Retina (tissue), 1 donor: ENCODE measurements around the gene LVRN.
"Not testable (repeated sequence)": the region's sequence is repeated elsewhere in the genome, so short reads cannot be mapped to it uniquely, and the experiment has no call there.

ENCODE experiments used
- DNase-seq: peaks from one replicate; pipeline ENCODE4 v3.0.0-alpha.2; 2016

Gene LVRN

GRCh38 chr5:115962239-115962564 is at the start of gene LVRN:
LVRN (plus strand) TSS chr5:115962475; CDS start chr5:115962618, 143 bp downstream.
- DNase-seq = no peak

DNA sequence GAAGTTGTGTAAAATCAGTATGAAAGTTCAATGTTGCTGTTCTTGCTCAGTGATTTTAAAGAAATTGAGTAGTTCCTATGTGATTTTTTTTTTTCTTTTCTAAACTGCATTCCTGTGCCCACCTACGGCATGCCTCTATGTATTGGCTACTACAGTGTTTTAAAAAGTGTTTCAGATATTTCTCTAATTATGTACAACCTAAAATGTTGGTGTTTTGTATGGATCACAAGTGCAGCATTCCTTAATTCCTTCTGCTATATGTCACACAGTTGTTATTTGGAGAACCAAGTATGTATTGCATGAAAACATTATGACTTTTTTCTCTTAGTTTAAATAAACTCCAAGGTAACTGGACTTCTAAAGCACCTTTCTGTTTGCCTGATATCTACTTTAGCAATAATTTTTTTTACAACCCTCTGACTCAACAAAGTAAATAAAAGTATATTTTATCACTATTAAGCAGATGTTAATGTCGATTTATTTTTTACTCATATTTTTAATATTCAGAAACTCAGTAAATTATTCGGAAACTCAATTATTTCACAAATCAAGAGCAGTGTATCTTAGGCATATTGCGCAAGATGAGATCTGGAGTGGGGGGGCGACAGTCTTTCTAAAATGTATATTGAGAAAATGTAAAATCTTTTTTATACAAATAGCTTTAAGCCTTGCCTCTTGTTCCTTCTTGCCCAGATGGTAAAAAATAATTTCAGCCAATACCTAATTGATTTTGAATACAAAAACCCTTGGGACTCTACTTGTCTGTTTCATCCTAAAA is 48.5 kb upstream of the LVRN start:
- not testable (repeated sequence) for DNase-seq

DNA sequence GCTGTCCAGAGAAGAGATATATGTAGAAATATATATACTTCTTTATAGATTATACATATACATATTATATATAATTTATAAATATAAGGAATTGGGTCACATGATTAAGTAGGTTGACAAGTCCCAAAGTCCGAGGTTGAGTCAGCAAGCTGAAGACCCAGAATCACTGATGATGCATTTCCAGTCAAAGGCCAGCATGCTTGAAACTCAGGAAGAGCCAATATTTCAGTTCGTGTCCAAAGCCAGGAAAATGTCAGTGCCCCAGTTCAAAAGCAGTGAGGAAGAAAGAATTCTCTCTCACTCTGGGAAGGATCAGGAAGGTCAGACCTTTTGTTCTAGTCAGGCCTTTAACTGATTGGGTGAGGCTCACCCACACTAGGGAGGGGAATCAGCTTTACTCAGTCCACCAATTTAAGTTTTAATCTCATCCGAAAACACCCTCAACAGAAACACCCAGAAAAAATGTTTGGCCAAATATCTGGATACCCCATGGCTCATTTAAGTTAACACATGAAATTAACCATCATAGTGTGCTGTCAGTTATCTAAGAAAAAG is 42.0 kb upstream of the LVRN start:
- no peak for DNase-seq

DNA sequence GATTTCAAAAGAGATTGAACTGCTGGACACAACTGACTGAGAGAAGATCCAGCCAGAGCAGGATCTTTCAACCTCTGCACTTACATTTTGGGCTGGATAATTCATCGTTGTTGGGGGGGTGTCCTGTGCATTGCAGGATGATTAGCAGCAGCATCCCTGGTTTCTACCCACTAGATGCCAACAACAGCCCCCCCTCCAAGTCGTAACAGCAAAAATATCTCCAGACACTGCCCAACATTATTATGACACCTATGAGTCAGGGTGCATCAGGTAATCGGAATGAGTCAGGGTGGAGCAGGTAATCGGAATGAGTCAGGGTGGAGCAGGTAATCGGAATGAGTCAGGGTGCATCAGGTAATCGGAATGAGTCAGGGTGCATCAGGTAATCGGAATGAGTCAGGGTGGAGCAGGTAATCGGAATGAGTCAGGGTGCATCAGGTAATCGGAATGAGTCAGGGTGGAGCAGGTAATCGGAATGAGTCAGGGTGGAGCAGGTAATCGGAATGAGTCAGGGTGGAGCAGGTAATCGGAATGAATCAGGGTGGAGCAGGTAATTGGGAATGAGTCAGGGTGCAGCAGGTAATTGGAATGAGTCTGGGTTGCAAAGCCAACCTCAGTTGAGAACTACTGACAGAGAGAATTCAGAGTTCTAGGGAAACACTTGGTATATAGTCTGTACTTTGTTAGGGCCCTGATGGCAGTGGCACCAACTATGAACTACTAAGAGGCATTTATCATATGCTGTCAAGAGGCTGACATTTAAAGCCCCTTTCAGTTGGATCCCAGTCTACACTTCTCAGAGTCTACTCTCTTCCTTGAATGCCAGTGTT is 33.5 kb upstream of the LVRN start:
- not testable (repeated sequence) for DNase-seq

DNA sequence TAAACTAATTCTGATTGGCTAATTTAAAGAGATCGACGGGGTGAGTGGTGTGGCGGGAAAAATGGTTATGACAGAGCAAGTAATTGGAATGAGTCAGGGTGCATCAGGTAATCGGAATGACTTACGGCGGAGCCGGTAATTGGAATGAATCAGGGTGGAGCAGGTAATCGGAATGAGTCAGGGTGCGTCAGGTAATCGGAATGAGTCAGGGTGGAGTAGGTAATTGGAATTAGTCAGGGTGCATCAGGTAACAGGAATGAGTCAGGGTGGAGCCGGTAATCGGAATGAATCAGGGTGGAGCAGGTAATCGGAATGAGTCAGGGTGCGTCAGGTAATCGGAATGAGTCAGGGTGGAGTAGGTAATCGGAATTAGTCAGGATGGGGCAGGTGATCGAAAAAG is 32.1 kb upstream of the LVRN start:
- not testable (repeated sequence) for DNase-seq

GRCh38 chr5:115930630-115931337 is 31.5 kb upstream of the LVRN start:
- DNase-seq = no peak

DNA sequence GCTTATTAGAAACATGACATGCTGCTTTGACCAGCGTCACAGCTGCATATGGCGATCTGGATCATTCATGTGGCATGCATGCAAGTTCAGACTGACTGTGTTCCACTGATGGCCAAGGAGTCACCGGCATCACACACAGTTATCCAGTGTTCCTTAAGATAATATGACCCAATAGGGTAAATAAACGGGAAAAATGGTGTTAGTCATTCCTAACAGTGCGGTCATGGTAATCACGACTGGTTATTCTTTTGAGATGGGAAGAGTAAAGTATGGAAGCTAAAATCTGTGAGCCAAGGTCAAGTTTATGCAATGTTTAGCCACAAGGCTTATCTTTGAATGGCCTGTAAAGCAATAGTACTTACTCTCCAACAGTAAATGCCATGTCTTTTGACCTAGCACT is 29.3 kb upstream of the LVRN start:
- DNase-seq = no peak

DNA sequence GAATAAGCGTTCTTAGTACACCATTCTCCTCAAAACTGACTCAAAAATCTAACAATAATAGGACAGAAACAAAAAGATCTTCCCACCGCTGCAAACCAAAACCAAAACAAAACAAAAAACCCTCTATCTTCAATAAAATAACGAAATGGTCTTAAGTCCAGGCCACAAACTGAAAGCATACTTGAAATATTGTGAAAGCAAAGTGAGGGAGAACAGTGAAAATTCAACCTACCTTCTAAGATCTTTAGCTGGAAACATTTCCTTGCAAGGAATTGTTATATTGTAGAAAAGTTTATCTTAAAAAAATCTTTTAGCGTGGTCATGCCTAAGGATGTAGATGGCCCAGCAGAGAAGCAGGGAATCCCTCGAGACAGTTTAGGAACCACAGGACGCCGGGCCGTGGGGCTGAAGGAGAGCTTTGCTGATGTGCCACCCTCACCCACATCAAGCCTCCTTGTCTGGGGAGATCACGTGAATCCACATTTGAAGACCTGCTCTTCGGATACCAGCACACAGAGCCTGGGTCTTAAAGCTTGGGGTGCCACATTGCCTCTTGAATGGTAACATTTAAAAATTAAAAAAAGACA is 27.8 kb upstream of the LVRN start:
- DNase-seq = no peak

- no peak for DNase-seq
Measured at GRCh38 chr5:115936031-115936430, 26.2 kb upstream of the LVRN start.

DNA sequence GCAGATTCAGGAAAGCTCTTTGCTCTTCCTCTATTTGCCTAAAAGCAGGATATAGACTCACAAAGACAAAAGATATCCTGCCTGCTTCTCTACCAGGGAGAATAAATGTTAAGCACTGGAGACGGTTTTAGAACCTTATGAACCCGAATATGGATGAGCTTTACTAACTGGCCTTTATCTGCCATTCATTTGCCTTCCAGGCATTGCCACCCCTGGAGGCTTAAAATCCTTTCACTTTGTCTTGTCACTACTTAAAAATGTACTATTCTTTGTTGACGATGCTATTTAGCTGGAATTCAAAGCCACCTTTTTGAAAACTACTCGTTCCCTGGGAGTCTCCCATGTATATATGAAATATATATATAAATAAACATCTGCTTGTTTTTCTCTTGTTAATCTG is 23.2 kb upstream of the LVRN start:
- DNase-seq = no peak

- no peak for DNase-seq
Measured at GRCh38 chr5:115940080-115940810, 22.0 kb upstream of the LVRN start.

GRCh38 chr5:115941051-115941675 is 21.1 kb upstream of the LVRN start:
- DNase-seq = no peak

GRCh38 chr5:115944501-115944900 is 17.8 kb upstream of the LVRN start:
- DNase-seq = no peak

DNA sequence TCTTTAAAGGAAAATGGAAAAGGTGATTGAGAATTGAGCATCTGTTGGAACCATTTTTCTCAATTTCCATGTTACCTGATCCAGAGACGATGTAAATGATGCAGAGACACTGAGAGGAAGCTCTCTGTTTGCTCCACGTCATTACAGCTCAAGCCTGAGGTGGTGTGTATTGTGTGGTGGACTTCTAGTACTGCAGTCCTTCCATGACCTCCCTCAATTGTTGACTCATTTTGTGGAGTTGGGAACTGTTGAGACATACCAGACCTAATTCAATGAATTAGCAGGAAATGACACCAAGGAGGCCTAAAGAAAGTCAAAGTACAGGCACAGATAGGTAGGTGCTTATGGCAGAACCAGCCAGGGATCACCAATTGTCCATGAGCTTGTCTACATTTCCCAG is 15.6 kb upstream of the LVRN start:
- no peak for DNase-seq

GRCh38 chr5:115947260-115947659 is 15.0 kb upstream of the LVRN start:
- no peak for DNase-seq

DNA sequence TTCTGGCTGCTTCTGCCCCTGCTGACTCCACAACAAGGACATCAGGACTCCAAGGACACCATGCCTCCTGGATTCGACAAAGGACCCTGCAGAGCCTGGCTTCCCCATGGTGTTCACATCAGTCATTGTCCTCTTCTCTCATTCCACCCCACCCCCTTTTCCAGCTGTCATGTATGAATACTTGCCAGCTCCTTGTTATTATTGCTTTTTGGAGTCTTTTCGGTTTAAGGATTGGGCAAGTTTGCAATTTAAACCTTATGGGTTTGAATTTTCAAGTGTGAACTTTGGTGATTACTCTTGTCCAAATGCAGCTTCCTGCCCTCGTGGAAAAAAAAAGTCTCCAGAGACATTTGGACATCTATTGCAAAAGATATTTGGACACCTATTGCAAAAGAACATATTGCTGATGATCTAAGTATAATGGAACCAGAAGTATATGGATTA is 14.2 kb upstream of the LVRN start:
- no peak for DNase-seq

GRCh38 chr5:115949096-115949495 is 13.2 kb upstream of the LVRN start:
- DNase-seq = no peak

DNA sequence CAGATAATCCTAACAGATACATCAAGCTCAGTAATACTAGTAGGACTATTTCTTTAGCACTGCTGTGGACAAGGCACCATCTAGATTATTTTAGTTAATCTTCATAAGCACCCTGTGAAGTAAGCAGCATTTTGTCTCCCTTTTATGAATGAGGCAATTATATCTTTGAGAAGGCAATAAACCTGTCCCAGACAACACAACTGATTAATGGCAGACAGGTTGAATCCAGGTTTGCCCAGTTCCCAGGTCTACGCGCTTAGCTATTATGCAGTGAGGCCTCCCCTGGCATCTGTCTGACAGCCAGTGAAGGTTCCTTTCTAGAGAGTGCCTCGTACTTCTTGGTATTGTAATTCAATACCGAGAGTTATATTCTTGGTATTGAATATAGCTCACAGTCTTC is 9.7 kb upstream of the LVRN start:
- DNase-seq = no peak

- DNase-seq = no peak
Measured at GRCh38 chr5:115954144-115954543, 8.1 kb upstream of the LVRN start.

GRCh38 chr5:115956957-115957356 is 5.3 kb upstream of the LVRN start:
- DNase-seq = no peak

- peak; percentile 70 for DNase-seq
Measured at GRCh38 chr5:115961381-115962238, 665 bp upstream of the LVRN start.
